NOMO-1 (cell line): ENCODE data around the gene C3orf20.

ENCODE experiments used
- DNase-seq, 2 experiments: peaks; one replicate each; lab custom pipeline; 2025; ENCODE audit not compliant: unreplicated experiment in 2 of 2; lab: John Stamatoyannopoulos, UW

C3orf20 gene

GRCh38 chr3:14810070-14810791, 135.3 kb downstream of the C3orf20 start:
- DNase-seq, result no peak

GRCh38 chr3:14810801-14811661, 136.1 kb downstream of the C3orf20 start:
- no peak for DNase-seq

GRCh38 chr3:14811684-14812083, 136.7 kb downstream of the C3orf20 start:
- no peak for DNase-seq

- no peak for DNase-seq
Observed at GRCh38 chr3:14812196-14812790, 137.4 kb downstream of the C3orf20 start.

- no peak for DNase-seq
Observed at GRCh38 chr3:14814411-14814871, 139.5 kb downstream of the C3orf20 start.

- no peak for DNase-seq
Observed at GRCh38 chr3:14816359-14816758, 141.4 kb downstream of the C3orf20 start.

- DNase-seq, result no peak
Observed at GRCh38 chr3:14818804-14819500, 144.0 kb downstream of the C3orf20 start, which contains the start of gene FGD5. Gene FGD5 (plus strand): TSS chr3:14818962. CDS start chr3:14819072, 110 bp downstream.

- DNase-seq, result no peak
Observed at GRCh38 chr3:14819671-14820070, 144.7 kb downstream of the C3orf20 start.

- no peak for DNase-seq
Observed at GRCh38 chr3:14820156-14820555, 145.2 kb downstream of the C3orf20 start.

- DNase-seq, result no peak
Observed at GRCh38 chr3:14821151-14821550, 146.2 kb downstream of the C3orf20 start.

GRCh38 chr3:14822134-14822533, 147.2 kb downstream of the C3orf20 start:
- no peak for DNase-seq
